OCI-LY3 (cell line): ENCODE results near the gene GADL1.

ENCODE experiments used
- EZH2phosphoT487 ChIP-seq: fragments of 200-600 bp; shearing (Covaris generic); IDR thresholded peaks from 2 replicates; pipeline ENCODE4 v1.6.1; 2018; ENCODE audit warnings: antibody characterized with exemption, mixed run types, low read depth
- TF ChIP-seq, protein P1 (sequence below): fragments of 200-600, 300-600 bp; sonication (generic); IDR thresholded peaks from 2 replicates; pipeline ENCODE4 v1.5.1; 2014; ENCODE audit warnings: antibody characterized with exemption, low read length, low read depth

- TF ChIP-seq, protein P1, sequence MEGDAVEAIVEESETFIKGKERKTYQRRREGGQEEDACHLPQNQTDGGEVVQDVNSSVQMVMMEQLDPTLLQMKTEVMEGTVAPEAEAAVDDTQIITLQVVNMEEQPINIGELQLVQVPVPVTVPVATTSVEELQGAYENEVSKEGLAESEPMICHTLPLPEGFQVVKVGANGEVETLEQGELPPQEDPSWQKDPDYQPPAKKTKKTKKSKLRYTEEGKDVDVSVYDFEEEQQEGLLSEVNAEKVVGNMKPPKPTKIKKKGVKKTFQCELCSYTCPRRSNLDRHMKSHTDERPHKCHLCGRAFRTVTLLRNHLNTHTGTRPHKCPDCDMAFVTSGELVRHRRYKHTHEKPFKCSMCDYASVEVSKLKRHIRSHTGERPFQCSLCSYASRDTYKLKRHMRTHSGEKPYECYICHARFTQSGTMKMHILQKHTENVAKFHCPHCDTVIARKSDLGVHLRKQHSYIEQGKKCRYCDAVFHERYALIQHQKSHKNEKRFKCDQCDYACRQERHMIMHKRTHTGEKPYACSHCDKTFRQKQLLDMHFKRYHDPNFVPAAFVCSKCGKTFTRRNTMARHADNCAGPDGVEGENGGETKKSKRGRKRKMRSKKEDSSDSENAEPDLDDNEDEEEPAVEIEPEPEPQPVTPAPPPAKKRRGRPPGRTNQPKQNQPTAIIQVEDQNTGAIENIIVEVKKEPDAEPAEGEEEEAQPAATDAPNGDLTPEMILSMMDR, result no peak
- TF ChIP-seq EZH2phosphoT487, result no peak
These were observed 58.3 kb downstream of the GADL1 start for GRCh38 chr3:30836141-30836540.
